HepG2 (cell line): ENCODE results near the gene PGGT1B. TPM values are rescaled to one million over a fixed set of nuclear protein-coding genes. Genes with fewer than 3 reads are reported as not detected.

Source experiments
- ARID4A ChIP-seq: sonication (generic); formaldehyde crosslinking; IDR thresholded peaks from 2 replicates; pipeline ENCODE4 v1.5.0; 2020; ENCODE audit warnings: mild to moderate bottlenecking, missing genetic modification reagents, borderline replicate concordance
- CCDC6 ChIP-seq: sonication (generic); formaldehyde crosslinking; IDR thresholded peaks from 2 replicates; pipeline ENCODE4 v1.8.1; 2022; ENCODE audit warnings: mild to moderate bottlenecking, missing genetic modification reagents, moderate library complexity
- E2F2 ChIP-seq: sonication (generic); formaldehyde crosslinking; IDR thresholded peaks from 2 replicates; pipeline ENCODE4 v1.4.0; 2020; ENCODE audit warnings: missing genetic modification reagents, borderline replicate concordance
- ELF4 ChIP-seq: sonication (generic); formaldehyde crosslinking; IDR thresholded peaks from 2 replicates; pipeline ENCODE4 v1.5.0; 2020; ENCODE audit warnings: missing genetic modification reagents, mild to moderate bottlenecking, moderate library complexity, borderline replicate concordance
- GABPB1 ChIP-seq: IDR thresholded peaks from 2 replicates; pipeline ENCODE4 v1.6.1; 2016; ENCODE audit warnings: mild to moderate bottlenecking, missing genetic modification reagents, moderate library complexity, missing compliant biosample characterization
- HIC2 ChIP-seq: sonication (generic); formaldehyde crosslinking; IDR thresholded peaks from 2 replicates; pipeline ENCODE4 v1.9.0; 2022; ENCODE audit warnings: low read depth, missing genetic modification reagents
- KMT2B ChIP-seq: IDR thresholded peaks from 2 replicates; pipeline ENCODE4 v1.6.1; 2016; ENCODE audit warnings: missing genetic modification reagents, missing compliant biosample characterization
- MED8 ChIP-seq: sonication (generic); formaldehyde crosslinking; IDR thresholded peaks from 2 replicates; pipeline ENCODE4 v1.8.1; 2023; ENCODE audit warnings: mild to moderate bottlenecking, missing genetic modification reagents; ENCODE audit not compliant: insufficient replicate concordance
- MXD1 ChIP-seq: sonication (generic); formaldehyde crosslinking; IDR thresholded peaks from 2 replicates; pipeline ENCODE4 v1.4.0; 2020; ENCODE audit warnings: mild to moderate bottlenecking, missing genetic modification reagents
- TAF1 ChIP-seq: sonication (generic); formaldehyde crosslinking; IDR thresholded peaks from 2 replicates; pipeline ENCODE4 v1.4.0; 2020; ENCODE audit warnings: missing genetic modification reagents
- TFAP4 ChIP-seq: sonication (generic); IDR thresholded peaks from 2 replicates; pipeline ENCODE4 v1.6.1; 2016; ENCODE audit warnings: low read depth, borderline replicate concordance
- TGIF2 ChIP-seq: IDR thresholded peaks from 2 replicates; pipeline ENCODE4 v1.6.1; 2016; ENCODE audit warnings: control low read depth, missing compliant biosample characterization
- ZFP1 ChIP-seq: IDR thresholded peaks from 2 replicates; pipeline ENCODE4 v1.6.1; 2016
- ZFX ChIP-seq: sonication (generic); formaldehyde crosslinking; IDR thresholded peaks from 2 replicates; pipeline ENCODE4 v1.4.0; 2020; ENCODE audit warnings: mild to moderate bottlenecking, low read depth, missing genetic modification reagents, moderate library complexity
- ZNF124 ChIP-seq: sonication (generic); formaldehyde crosslinking; IDR thresholded peaks from 2 replicates; pipeline ENCODE4 v1.4.0; 2020; ENCODE audit warnings: missing genetic modification reagents
- ZNF30 ChIP-seq: sonication (generic); formaldehyde crosslinking; IDR thresholded peaks from 2 replicates; pipeline ENCODE4 v1.5.0; 2020; ENCODE audit warnings: mild to moderate bottlenecking, missing genetic modification reagents
- ZNF329 ChIP-seq: sonication (generic); formaldehyde crosslinking; IDR thresholded peaks from 2 replicates; pipeline ENCODE4 v1.9.0; 2021; ENCODE audit warnings: low read depth, mild to moderate bottlenecking, missing genetic modification reagents
- ZNF614 ChIP-seq: IDR thresholded peaks from 2 replicates; pipeline ENCODE4 v1.6.1; 2018; ENCODE audit warnings: missing biosample characterization, missing genetic modification reagents, inconsistent platforms, borderline replicate concordance
- ZSCAN22 ChIP-seq: sonication (generic); formaldehyde crosslinking; IDR thresholded peaks from 2 replicates; pipeline ENCODE4 v1.4.0; 2020; ENCODE audit warnings: mild to moderate bottlenecking, missing genetic modification reagents
- polyA plus RNA-seq, 8 experiments: library from polyadenylated mRNA; depleted of rRNA in 3 of 8; stranded (reverse) in 7 of 8; unstranded in 1 of 8; fragments of >200 nt; fragmentation: Illumina TruSeq in 4 of 8; extraction: Trizol in 4 of 8; gene quantifications; 2 replicates each; pipeline versions ENCODE4 v1.2.1 to v1.2.3, GENCODE V29; 2011 to 2016; ENCODE audit warnings: low read depth in 4 of 8, missing spikeins in 1 of 8, mixed read lengths in 1 of 8; ENCODE audit not compliant: insufficient read depth in 1 of 8
- total RNA-seq, 5 experiments: library from RNA; depleted of rRNA; stranded (reverse); fragments of >200 nt; fragmentation: Illumina TruSeq; extraction: Trizol; gene quantifications; 2 replicates each; pipeline ENCODE4 v1.2.3, GENCODE V29; 2016; ENCODE audit warnings: low read depth in 1 of 5

The PGGT1B gene
- total and polyA plus RNA-seq, 2 of the 13 experiments (the other 11 are each of a cell fraction or from before 2014, with no cell fraction given), result 2.4 to 42.7 TPM

- peak; percentile 50; the same call in 1 of the 2 replicates for TF ChIP-seq MXD1 (CRISPR knock-in tag)
- TF ChIP-seq HIC2, result peak; percentile 62; the same call in 1 of the 2 replicates
- no peak for TF ChIP-seq ZNF329 (CRISPR knock-in tag)
- TF ChIP-seq GABPB1, result peak; percentile 79; the same call in 1 of the 2 replicates
- TF ChIP-seq ZFX (CRISPR knock-in tag), result no peak
- no peak for TF ChIP-seq E2F2 (CRISPR knock-in tag)
- TF ChIP-seq ZNF30 (CRISPR knock-in tag), result no peak; the same call in 1 of the 2 replicates
- TF ChIP-seq ZSCAN22, result 0 out of 2 replicates have a peak, but pooled peaks have one; percentile 40
- peak; percentile 73 for TF ChIP-seq TAF1
- 0 out of 2 replicates have a peak, but pooled peaks have one; percentile 29 for TF ChIP-seq TGIF2 (CRISPR knock-in tag)
- peak; percentile 79; the same call in 1 of the 2 replicates for TF ChIP-seq TFAP4
- peak; percentile 56; the same call in 1 of the 2 replicates for TF ChIP-seq CCDC6 (CRISPR knock-in tag)
- peak; percentile 56; the same call in 1 of the 2 replicates for TF ChIP-seq ZNF124
- TF ChIP-seq ARID4A (CRISPR knock-in tag), result peak; percentile 91
- no peak for TF ChIP-seq ELF4 (CRISPR knock-in tag)
- TF ChIP-seq MED8 (CRISPR knock-in tag), result no peak
- TF ChIP-seq KMT2B (CRISPR knock-in tag), result no peak
- no peak for TF ChIP-seq ZNF614 (CRISPR knock-in tag)
- TF ChIP-seq ZFP1 (CRISPR knock-in tag), result no peak
Measured at GRCh38 chr5:115169487-115170133, 93.1 kb downstream of the PGGT1B start, which contains the start of gene TRIM36 (continued).
